Neutrophil (primary cell): ENCODE data around the gene PRPSAP2.
A peak's percentile ranks its signal among the peaks of the same experiment; 100 is the strongest.
"Not testable (repeated sequence)": the region's sequence is repeated elsewhere in the genome, so short reads cannot be mapped to it uniquely, and the experiment has no call there.

ENCODE experiments used
- H3K27ac ChIP-seq: fragments of 200-600 bp; sonication (generic); 2 replicates; pipeline ENCODE4 v1.5.1; 2016; ENCODE audit warnings: mild to moderate bottlenecking, moderate library complexity
- H3K27me3 ChIP-seq: fragments of 200-600 bp; sonication (generic); 2 replicates; pipeline ENCODE4 v1.6.0; 2016; ENCODE audit warnings: mild to moderate bottlenecking
- H3K36me3 ChIP-seq: fragments of 200-600 bp; sonication (generic); 2 replicates; pipeline ENCODE4 v1.5.1; 2017
- H3K4me1 ChIP-seq, 2 experiments: fragments of 200-600 bp in 1 of 2; sonication (generic) in 1 of 2; 1 replicate in 1 of 2; 2 replicates in 1 of 2; pipeline versions ENCODE4 v1.5.1 to v1.6.1; 2013 to 2016; ENCODE audit warnings: low read depth in 1 of 2, low read length in 1 of 2, mild to moderate bottlenecking in 1 of 2, moderate library complexity in 1 of 2; ENCODE audit not compliant: control insufficient read depth in 1 of 2, insufficient read depth in 1 of 2
- H3K4me3 ChIP-seq, 2 experiments: fragments of 200-600 bp in 1 of 2; sonication (generic) in 1 of 2; 1 replicate in 1 of 2; 2 replicates in 1 of 2; pipeline ENCODE4 v1.5.1; 2013 to 2016; ENCODE audit warnings: low read depth in 1 of 2, low read length in 1 of 2, mild to moderate bottlenecking in 1 of 2, moderate library complexity in 1 of 2
- H3K9me3 ChIP-seq: fragments of 200-600 bp; sonication (generic); 2 replicates; pipeline ENCODE4 v1.5.1; 2016
- CTCF ChIP-seq: fragments of 200-600 bp; sonication (generic); IDR thresholded peaks from 2 replicates; pipeline ENCODE4 v1.5.1; 2016; ENCODE audit warnings: antibody characterized with exemption

The PRPSAP2 gene

GRCh38 chr17:18858567-18859245, 775 bp downstream of the PRPSAP2 start:
- Histone ChIP-seq H3K36me3 (no peaks in the 10 kb centered on the region), H3K9me3 (no peaks in the 10 kb centered on the region), H3K4me1 (peaks cover 36 to 38% of the 10 kb centered on the region in 2 experiments), H3K27me3 (no peaks in the 10 kb centered on the region), H3K27ac (peak overlapping the region; percentile 80), H3K4me3 (peak overlapping the region; percentile 73 to 82)
- TF ChIP-seq CTCF = no peak

GRCh38 chr17:18859256-18859655, 1.3 kb downstream of the PRPSAP2 start:
- no peak for TF ChIP-seq CTCF

GRCh38 chr17:18860161-18860972, 2.4 kb downstream of the PRPSAP2 start:
- no peak for TF ChIP-seq CTCF
- Histone ChIP-seq H3K4me3 (no peak overlapping the region), H3K27ac (peak overlapping the region; percentile 23), H3K27me3 (no peaks in the 10 kb centered on the region), H3K36me3 (no peaks in the 10 kb centered on the region), H3K4me1 (peaks cover 35 to 37% of the 10 kb centered on the region in 2 experiments), H3K9me3 (no peaks in the 10 kb centered on the region)

More at GRCh38 chr17:18859256-18859655, 1.3 kb downstream of the PRPSAP2 start:
- no peaks in the 10 kb centered on the region for H3K27me3 ChIP-seq
- H3K36me3 ChIP-seq = no peaks in the 10 kb centered on the region
- peak overlapping the region; percentile 35 for H3K27ac ChIP-seq
- H3K4me3 ChIP-seq = peak overlapping the region in 1 of 2 experiments; percentile 82
- H3K9me3 ChIP-seq = no peaks in the 10 kb centered on the region
- H3K4me1 ChIP-seq = peaks cover 36 to 38% of the 10 kb centered on the region in 2 experiments

GRCh38 chr17:18862011-18862410, 4.1 kb downstream of the PRPSAP2 start:
- TF ChIP-seq CTCF = no peak
- H3K27ac ChIP-seq = no peak overlapping the region

GRCh38 chr17:18864996-18865395, 7.1 kb downstream of the PRPSAP2 start:
- H3K9me3 ChIP-seq, H3K27me3 ChIP-seq, H3K4me1 ChIP-seq, H3K4me3 ChIP-seq, H3K27ac ChIP-seq: not testable (repeated sequence)
- peaks cover 27% of the 10 kb centered on the region for H3K36me3 ChIP-seq

More at GRCh38 chr17:18862011-18862410, 4.1 kb downstream of the PRPSAP2 start:
- Histone ChIP-seq H3K4me1 (peaks cover 20 to 26% of the 10 kb centered on the region in 2 experiments), H3K9me3 (no peaks in the 10 kb centered on the region), H3K4me3 (no peak overlapping the region), H3K27me3 (no peaks in the 10 kb centered on the region), H3K36me3 (peaks cover 12% of the 10 kb centered on the region)
